Stimulated activated CD4-positive, alpha-beta T cell treated with anti-CD3 and anti-CD28 coated beads, Interleukin-15, amount 100 ng/mL, for 24 hours (primary cell): ENCODE data around the gene ZDHHC11.
"Not testable (repeated sequence)": the region's sequence is repeated elsewhere in the genome, so short reads cannot be mapped to it uniquely, and the experiment has no call there.

Source experiments
- DNase-seq: peaks from one replicate; pipeline ENCODE4 v3.0.0-alpha.2; 2020

ZDHHC11 gene

GRCh38 chr5:878677-879076, 27.9 kb upstream of the ZDHHC11 start:
- DNase-seq: not testable (repeated sequence)

GRCh38 chr5:878125-878524, 27.3 kb upstream of the ZDHHC11 start:
- DNase-seq: no peak

- DNase-seq: no peak
These were observed 25.9 kb upstream of the ZDHHC11 start for GRCh38 chr5:876398-877365.

GRCh38 chr5:875931-876330, 25.1 kb upstream of the ZDHHC11 start:
- no peak for DNase-seq

GRCh38 chr5:873328-873727, 22.5 kb upstream of the ZDHHC11 start:
- no peak for DNase-seq

GRCh38 chr5:872301-872700, 21.5 kb upstream of the ZDHHC11 start:
- DNase-seq: no peak

- no peak for DNase-seq
These were observed 21.0 kb upstream of the ZDHHC11 start for GRCh38 chr5:871596-872298.

- DNase-seq: no peak
These were observed 20.2 kb upstream of the ZDHHC11 start for GRCh38 chr5:870956-871355.

GRCh38 chr5:868428-869135, 17.8 kb upstream of the ZDHHC11 start:
- DNase-seq: no peak

GRCh38 chr5:867300-867870, 16.6 kb upstream of the ZDHHC11 start:
- DNase-seq: no peak

- DNase-seq: no peak
These were observed 15.0 kb upstream of the ZDHHC11 start for GRCh38 chr5:865771-866170.

- no peak for DNase-seq
These were observed 14.4 kb upstream of the ZDHHC11 start for GRCh38 chr5:865168-865521.

- DNase-seq: no peak
These were observed 13.8 kb upstream of the ZDHHC11 start for GRCh38 chr5:864492-865167.

- DNase-seq: no peak
These were observed 12.5 kb upstream of the ZDHHC11 start for GRCh38 chr5:863244-863805.

GRCh38 chr5:862367-863243, 11.8 kb upstream of the ZDHHC11 start:
- DNase-seq: no peak

GRCh38 chr5:861442-862366, 10.9 kb upstream of the ZDHHC11 start:
- no peak for DNase-seq

- no peak for DNase-seq
These were observed 9.8 kb upstream of the ZDHHC11 start for GRCh38 chr5:860506-861150.

GRCh38 chr5:859798-860296, 9.1 kb upstream of the ZDHHC11 start:
- no peak for DNase-seq

GRCh38 chr5:859391-859790, 8.6 kb upstream of the ZDHHC11 start:
- no peak for DNase-seq
